HCT116 (cell line): Measurements from ENCODE around the gene ATXN7L1. TPM values are rescaled to one million over a fixed set of nuclear protein-coding genes. Genes with fewer than 3 reads are reported as not detected.

ENCODE experiments used
- ATAC-seq: fragments of 200-7000 bp; cut with Tn5 transposase; 2 replicates; pipeline ENCODE4 v1.9.1; 2020; ENCODE audit warnings: mild to moderate bottlenecking, moderate library complexity
- BruUV-seq: library from RNA; stranded (reverse); fragments of 400-500 nt; replicated peaks from 2 replicates; lab custom pipeline; 2021; lab: Mats Ljungman, UMichigan
- CTCF ChIA-PET: fragments of 300-600 bp; sonication (Branson Sonifier 250); formaldehyde crosslinking; loops from one replicate; lab custom pipeline; 2021; ENCODE audit warnings: antibody characterized with exemption; lab: Charles Lee
- POLR2A ChIA-PET: fragments of 300-600, 350-600 bp; sonication (Branson Sonifier 250); formaldehyde crosslinking; loops from one replicate; lab custom pipeline; 2021; ENCODE audit warnings: antibody characterized with exemption; lab: Charles Lee
- RAD21 ChIA-PET, 2 experiments: fragments of 300-600 bp; sonication (Branson Sonifier 250); formaldehyde crosslinking; loops; one replicate each; lab custom pipeline; 2023; ENCODE audit warnings: low total read pairs in 2 of 2; ENCODE audit not compliant: uncharacterized antibody in 2 of 2, unreplicated experiment in 2 of 2, low non-redundant PET in 1 of 2; lab: Charles Lee
- DNase-seq: peaks from one replicate; pipeline ENCODE4 v3.0.0-alpha.2; 2010; ENCODE audit warnings: low read depth, low spot score
- H2AFZ ChIP-seq: fragments of 200-600 bp; shearing (Covaris generic), sonication (generic); 2 replicates; pipeline ENCODE4 v1.6.1; 2017; ENCODE audit warnings: low read depth, mixed run types, mixed read lengths, antibody characterized with exemption, low read length; ENCODE audit not compliant: poor library complexity, severe bottlenecking
- H3K27ac ChIP-seq: 2 replicates; pipeline ENCODE4 v1.5.1; 2012; ENCODE audit warnings: low read depth, low read length
- H3K27me3 ChIP-seq: fragments of 200-600 bp; sonication (generic); 2 replicates; pipeline ENCODE4 v1.6.1; 2016; ENCODE audit warnings: mixed run types, low read length, mixed read lengths; ENCODE audit not compliant: insufficient read depth
- H3K36me3 ChIP-seq, 2 experiments: fragments of 200-500 bp in 1 of 2; fragments of 200-600 bp in 1 of 2; sonication (Bioruptor generic) in 1 of 2; sonication (generic) in 1 of 2; 2 replicates each; pipeline versions ENCODE4 v1.5.1 to v1.6.1; 2014 to 2016; ENCODE audit warnings: low read length in 2 of 2, inconsistent platforms in 1 of 2, mixed read lengths in 1 of 2, mixed run types in 1 of 2; ENCODE audit not compliant: insufficient read depth in 2 of 2, control insufficient read depth in 1 of 2
- H3K4me1 ChIP-seq, 2 experiments: fragments of 200-600 bp in 1 of 2; sonication (generic) in 1 of 2; 2 replicates each; pipeline versions ENCODE4 v1.5.1 to v1.6.1; 2012 to 2017; ENCODE audit warnings: low read length in 2 of 2, inconsistent platforms in 1 of 2, mild to moderate bottlenecking in 1 of 2, mixed read lengths in 1 of 2, mixed run types in 1 of 2, moderate library complexity in 1 of 2; ENCODE audit not compliant: insufficient read depth in 2 of 2, control insufficient read depth in 1 of 2
- H3K4me2 ChIP-seq: fragments of 200-600 bp; sonication (generic); 2 replicates; pipeline ENCODE4 v1.6.1; 2017; ENCODE audit warnings: mixed run types, low read length, mixed read lengths
- H3K4me3 ChIP-seq, 2 experiments: fragments of 200-600 bp in 1 of 2; sonication (generic) in 1 of 2; replicated peaks in 1 of 2; 2 replicates each; pipeline ENCODE4 v1.5.1; 2011 to 2016; ENCODE audit warnings: low read length in 2 of 2, control low read depth in 1 of 2, low read depth in 1 of 2, mild to moderate bottlenecking in 1 of 2, mixed read lengths in 1 of 2, mixed run types in 1 of 2
- H3K79me2 ChIP-seq: fragments of 200-600 bp; sonication (generic); 2 replicates; pipeline ENCODE4 v1.6.1; 2017; ENCODE audit warnings: mild to moderate bottlenecking, mixed run types, low read length, moderate library complexity, mixed read lengths; ENCODE audit not compliant: insufficient read depth
- H3K9ac ChIP-seq: fragments of 200-600 bp; sonication (generic); 2 replicates; pipeline ENCODE4 v1.6.1; 2016; ENCODE audit warnings: low read length, mixed read lengths
- H3K9me2 ChIP-seq: fragments of 200-600 bp; sonication (generic), shearing (Covaris generic); 2 replicates; pipeline ENCODE4 v1.6.1; 2017; ENCODE audit warnings: mixed run types, mild to moderate bottlenecking, moderate library complexity; ENCODE audit not compliant: insufficient read depth
- H3K9me3 ChIP-seq, 2 experiments: fragments of 200-500 bp in 1 of 2; fragments of 200-600 bp in 1 of 2; sonication (Bioruptor generic) in 1 of 2; sonication (generic) in 1 of 2; 2 replicates each; pipeline ENCODE4 v1.6.1; 2014 to 2017; ENCODE audit warnings: low read length in 2 of 2, mixed read lengths in 2 of 2, inconsistent platforms in 1 of 2, low read depth in 1 of 2, mild to moderate bottlenecking in 1 of 2, mixed run types in 1 of 2, moderate library complexity in 1 of 2; ENCODE audit not compliant: control insufficient read depth in 1 of 2, insufficient read depth in 1 of 2
- H4K20me1 ChIP-seq: fragments of 200-600 bp; sonication (generic), shearing (Covaris generic); 2 replicates; pipeline ENCODE4 v1.6.1; 2017; ENCODE audit warnings: mixed run types, mild to moderate bottlenecking, moderate library complexity; ENCODE audit not compliant: insufficient read depth
- CBX3 ChIP-seq: IDR thresholded peaks from 2 replicates; pipeline ENCODE4 v1.6.1; 2012; ENCODE audit warnings: low read depth
- CEBPB ChIP-seq: IDR thresholded peaks from 2 replicates; pipeline ENCODE4 v1.6.1; 2012; ENCODE audit warnings: low read depth
- EZH2 ChIP-seq: fragments of 200-600 bp; sonication (generic); IDR thresholded peaks from 2 replicates; pipeline ENCODE4 v1.6.1; 2017; ENCODE audit warnings: antibody characterized with exemption, mixed run types
- MAX ChIP-seq: IDR thresholded peaks from 2 replicates; pipeline ENCODE4 v1.6.1; 2012
- POLR2AphosphoS5 ChIP-seq: IDR thresholded peaks from 2 replicates; pipeline ENCODE4 v1.6.1; 2011; ENCODE audit warnings: mild to moderate bottlenecking, low read depth, low read length, moderate library complexity
- REST ChIP-seq: IDR thresholded peaks from 2 replicates; pipeline ENCODE4 v1.6.1; 2012; ENCODE audit warnings: low read depth
- SIN3A ChIP-seq: IDR thresholded peaks from 2 replicates; pipeline ENCODE4 v1.6.1; 2012; ENCODE audit warnings: low read depth
- TCF7L2 ChIP-seq: IDR thresholded peaks from 2 replicates; pipeline ENCODE4 v1.7.0; 2011; ENCODE audit warnings: borderline replicate concordance, inconsistent platforms; ENCODE audit not compliant: insufficient read depth, insufficient read length; ENCODE audit errors: extremely low read depth
- YY1 ChIP-seq: IDR thresholded peaks from 2 replicates; pipeline ENCODE4 v1.6.1; 2011; ENCODE audit warnings: low read length, low read depth, moderate library complexity, mild to moderate bottlenecking; ENCODE audit not compliant: insufficient replicate concordance; ENCODE audit errors: extremely low read depth
- ZNF274 ChIP-seq: fragments of 200-500 bp; sonication (Bioruptor generic); IDR thresholded peaks from 2 replicates; pipeline ENCODE4 v1.6.1; 2014; ENCODE audit warnings: mild to moderate bottlenecking, low read depth, low read length, inconsistent platforms
- intact Hi-C: fragments of 100-400 bp; cut with micrococcal nuclease; formaldehyde crosslinking; loops from 2 replicates; pipeline ENCODE4 v1.10.0; 2022
- total RNA-seq: library from RNA; stranded (reverse); gene quantifications from one replicate; pipeline ENCODE4 v1.2.1, GENCODE V29; 2021; ENCODE audit not compliant: unreplicated experiment

The ATXN7L1 gene
- total RNA-seq, 1 experiment from 2014 or later: 11.5 TPM

GRCh38 chr7:105637755-105638154 is 238.6 kb downstream of the ATXN7L1 start:
- H3K4me2 ChIP-seq: no peak overlapping the region
- no peak overlapping the region for H3K9ac ChIP-seq
- H3K79me2 ChIP-seq: no peaks in the 10 kb centered on the region
- no peaks in the 10 kb centered on the region for H3K4me1 ChIP-seq
- no peaks in the 10 kb centered on the region for H3K27me3 ChIP-seq
- H3K4me3 ChIP-seq: no peak overlapping the region
- H3K9me3 ChIP-seq: no peaks in the 10 kb centered on the region
- TF ChIP-seq CEBPB (no peak), MAX (no peak), REST (no peak), TCF7L2 (no peak), ZNF274 (no peak), YY1 (no peak), CBX3 (no peak), EZH2 (no peak), SIN3A (no peak), POLR2AphosphoS5 (no peak)
- H3K9me2 ChIP-seq: no peaks in the 10 kb centered on the region
- no TSS peak for BruUV-seq
- ATAC-seq: no peak
- no peaks in the 10 kb centered on the region for H4K20me1 ChIP-seq
- DNase-seq: no peak
- POLR2A ChIA-PET: no interaction called here
- no peak overlapping the region for H3K27ac ChIP-seq
- CTCF ChIA-PET: no interaction called here
- no peak overlapping the region for H2AFZ ChIP-seq
- no peaks in the 10 kb centered on the region; a peak in 1 of 4 replicates for H3K36me3 ChIP-seq
- RAD21 ChIA-PET: no interaction called here
- intact Hi-C loops: no loop called here
